AG09309 (cell line): Measurements from ENCODE around the gene LOC101059915.
"Not testable (repeated sequence)": the region's sequence is repeated elsewhere in the genome, so short reads cannot be mapped to it uniquely, and the experiment has no call there.

Source experiments
- DNase-seq: peaks from one replicate; pipeline ENCODE4 v3.0.0-alpha.2; 2010; ENCODE audit warnings: low read depth
- H3K4me3 ChIP-seq: 2 replicates; pipeline ENCODE4 v1.5.1; 2011; ENCODE audit warnings: mild to moderate bottlenecking, low read depth, low read length, moderate library complexity; ENCODE audit not compliant: control insufficient read depth

LOC101059915 gene

DNA sequence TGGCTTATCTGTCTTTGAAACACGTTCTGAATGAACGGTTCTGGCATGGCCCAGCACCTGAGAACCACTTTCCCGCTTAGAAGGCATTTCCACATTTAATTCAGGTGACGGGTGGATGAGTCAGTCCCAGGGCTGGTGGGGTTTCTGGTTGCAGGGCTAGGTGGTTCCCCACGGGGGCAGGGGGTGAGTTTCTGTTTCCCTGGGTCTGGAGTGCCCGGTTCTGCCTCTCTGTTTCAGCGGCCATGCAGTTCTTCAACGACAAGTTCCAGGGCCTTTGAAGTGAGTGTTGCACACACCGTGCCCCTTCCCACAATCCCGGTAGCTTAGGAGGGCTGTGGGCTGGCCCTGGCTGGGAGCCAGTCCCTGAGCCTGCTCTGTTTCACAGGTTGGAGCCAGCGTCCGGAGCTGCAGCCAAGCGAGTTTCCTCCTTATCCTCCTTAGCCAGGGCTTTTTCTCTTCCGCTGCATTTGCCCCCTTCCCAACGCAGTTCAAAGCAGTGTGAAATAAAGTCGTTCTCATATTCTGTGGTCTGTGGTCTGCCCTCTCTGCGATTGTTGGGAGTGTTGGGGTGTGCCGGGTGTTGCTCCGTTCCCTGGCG is 53.0 kb downstream of the LOC101059915 start:
- not testable (repeated sequence) for H3K4me3 ChIP-seq

More for the DNA sequence above, 53.0 kb downstream of the LOC101059915 start:
- DNase-seq, result not testable (repeated sequence)
